ENCODE measurements around the gene CDCA7.
"Not testable (repeated sequence)": the region's sequence is repeated elsewhere in the genome, so short reads cannot be mapped to it uniquely, and the experiment has no call there.

The CDCA7 gene

GRCh38 chr2:173358616-173359015 lies 3.9 kb downstream of the CDCA7 start:
- no peak for DNase-seq (ENCODE audit: low read depth)

GRCh38 chr2:173359231-173359630 lies 4.6 kb downstream of the CDCA7 start:
- no peak for DNase-seq (ENCODE audit: low read depth)

GRCh38 chr2:173370198-173370597 lies 15.5 kb downstream of the CDCA7 start:
- DNase-seq (ENCODE audit: low read depth) = no peak

GRCh38 chr2:173371023-173371422 lies 16.4 kb downstream of the CDCA7 start:
- DNase-seq (ENCODE audit: low read depth) = no peak

- no peak for DNase-seq (ENCODE audit: low read depth)
These were observed 18.6 kb downstream of the CDCA7 start for GRCh38 chr2:173373290-173373689.

- no peak for DNase-seq (ENCODE audit: low read depth)
These were observed 20.0 kb downstream of the CDCA7 start for GRCh38 chr2:173374634-173375033.

- DNase-seq (ENCODE audit: low read depth) = not testable (repeated sequence)
These were observed 30.9 kb downstream of the CDCA7 start for GRCh38 chr2:173385534-173385933.

GRCh38 chr2:173386021-173386737 lies 31.5 kb downstream of the CDCA7 start:
- no peak for DNase-seq (ENCODE audit: low read depth)

GRCh38 chr2:173386738-173387065 lies 32.0 kb downstream of the CDCA7 start:
- DNase-seq (ENCODE audit: low read depth) = no peak

- DNase-seq (ENCODE audit: low read depth) = no peak
These were observed 32.4 kb downstream of the CDCA7 start for GRCh38 chr2:173387079-173387478.

- DNase-seq (ENCODE audit: low read depth) = no peak
These were observed 33.0 kb downstream of the CDCA7 start for GRCh38 chr2:173387660-173388059.

GRCh38 chr2:173388795-173389194 lies 34.1 kb downstream of the CDCA7 start:
- DNase-seq (ENCODE audit: low read depth) = no peak

- no peak for DNase-seq (ENCODE audit: low read depth)
These were observed 35.4 kb downstream of the CDCA7 start for GRCh38 chr2:173390036-173390435.

- DNase-seq (ENCODE audit: low read depth) = no peak
These were observed 38.1 kb downstream of the CDCA7 start for GRCh38 chr2:173392731-173393130.

GRCh38 chr2:173393186-173393585 lies 38.5 kb downstream of the CDCA7 start:
- no peak for DNase-seq (ENCODE audit: low read depth)

GRCh38 chr2:173393636-173394035 lies 39.0 kb downstream of the CDCA7 start:
- no peak for DNase-seq (ENCODE audit: low read depth)

- DNase-seq (ENCODE audit: low read depth) = no peak
These were observed 39.7 kb downstream of the CDCA7 start for GRCh38 chr2:173394091-173394974.

GRCh38 chr2:173395567-173396351 lies 41.1 kb downstream of the CDCA7 start:
- no peak for DNase-seq (ENCODE audit: low read depth)

GRCh38 chr2:173397539-173397938 lies 42.9 kb downstream of the CDCA7 start:
- DNase-seq (ENCODE audit: low read depth) = no peak

GRCh38 chr2:173399229-173399628 lies 44.6 kb downstream of the CDCA7 start:
- DNase-seq (ENCODE audit: low read depth) = no peak

- DNase-seq (ENCODE audit: low read depth) = no peak
These were observed 46.1 kb downstream of the CDCA7 start for GRCh38 chr2:173400760-173401159.

- DNase-seq (ENCODE audit: low read depth) = no peak
These were observed 47.1 kb downstream of the CDCA7 start for GRCh38 chr2:173401716-173402326.

All from fibroblast of the conjunctiva (primary cell).